ENCODE measurements around the gene WDR6. TPM values are rescaled to one million over a fixed set of nuclear protein-coding genes. Genes with fewer than 3 reads are reported as not detected.
A peak's percentile ranks its signal among the peaks of the same experiment; 100 is the strongest.

WDR6 gene
- total and polyA plus RNA-seq, 4 experiments from 2014 or later, result 105 to 295 (median 215) TPM

GRCh38 chr3:48984663-48985062 is 22.5 kb upstream of the WDR6 start:
- H3K27me3 Mint-ChIP-seq, result no peaks in the 10 kb centered on the region
- intact Hi-C loops (cut with micrococcal nuclease), result no loop called here

GRCh38 chr3:48985831-48986376 is 21.3 kb upstream of the WDR6 start:
- DNase-seq, result no peak
- ChIA-PET CTCF (ENCODE audit: partially characterized antibody) (interaction anchor here (5.0 to 9.0 kb wide), 5 partner anchors 21 to 171 kb away, joined by 38 to 216 read pairs (median 85); partner anchors contain the start of genes DALRD3, IMPDH2, NDUFAF3 and QRICH1), POLR2A (ENCODE audit: partially characterized antibody) (interaction anchor here (1.2 to 15.0 kb wide), 3 partner anchors 21 to 108 kb away, joined by 6 to 377 read pairs (median 20); partner anchors contain the start of genes DALRD3, IMPDH2, NDUFAF3 and QRICH1)
- Histone ChIP-seq H3K4me1 (ENCODE audit: insufficient read depth, low read length) (peaks cover 21% of the 10 kb centered on the region), H3K27ac (ENCODE audit: low read depth, low read length) (no peak overlapping the region), H3K9me3 (ENCODE audit: control insufficient read depth in 1 of 2, low read length in 2 of 2) (no peaks in the 10 kb centered on the region), H3K4me3 (ENCODE audit: low read length in 2 of 2) (no peak overlapping the region), H3K27me3 (ENCODE audit: insufficient read depth, low read length) (no peaks in the 10 kb centered on the region), H3K36me3 (ENCODE audit: insufficient read depth, low read length) (peaks cover 33% of the 10 kb centered on the region)
- Mint-ChIP-seq H3K4me1 (peaks cover 13 to 23% (median 18%) of the 10 kb centered on the region in 4 donors), H3K27ac (peak overlapping the region in 5 of 7 donors; percentile 11 to 80 (median 28)), H3K4me3 (no peak overlapping the region), H3K36me3 (peaks cover 29 to 53% of the 10 kb centered on the region in 2 donors), H3K9me3 (no peaks in the 10 kb centered on the region), H3K27me3 (no peaks in the 10 kb centered on the region)
- intact Hi-C loops (cut with micrococcal nuclease), result no loop called here

More at GRCh38 chr3:48984663-48985062, 22.5 kb upstream of the WDR6 start:
- Histone ChIP-seq H3K27ac (ENCODE audit: low read depth, low read length) (no peak overlapping the region), H3K36me3 (ENCODE audit: insufficient read depth, low read length) (peaks cover 41% of the 10 kb centered on the region), H3K4me3 (ENCODE audit: low read length in 2 of 2) (no peak overlapping the region), H3K27me3 (ENCODE audit: insufficient read depth, low read length) (no peaks in the 10 kb centered on the region), H3K9me3 (ENCODE audit: control insufficient read depth in 1 of 2, low read length in 2 of 2) (no peaks in the 10 kb centered on the region), H3K4me1 (ENCODE audit: insufficient read depth, low read length) (peaks cover 19% of the 10 kb centered on the region)
- Mint-ChIP-seq H3K27ac (peak overlapping the region in 3 of 7 donors; percentile 18 to 66 (median 43)), H3K4me1 (peaks cover 12 to 19% (median 15%) of the 10 kb centered on the region in 4 donors), H3K36me3 (peaks cover 37 to 58% of the 10 kb centered on the region in 2 donors), H3K4me3 (no peak overlapping the region), H3K9me3 (no peaks in the 10 kb centered on the region)
- no peak for DNase-seq
- POLR2A ChIA-PET (ENCODE audit: partially characterized antibody), result interaction anchor here (1.0 to 15.0 kb wide), 2 partner anchors 23 to 36 kb away, joined by 3 to 377 read pairs; partner anchors contain the start of genes DALRD3, IMPDH2, NDUFAF3 and WDR6
- CTCF ChIA-PET (ENCODE audit: partially characterized antibody), result interaction anchor here (0.5 to 9.0 kb wide), 5 partner anchors 22 to 174 kb away, joined by 3 to 136 read pairs (median 4); partner anchors contain the start of genes NDUFAF3 and WDR6

- Histone ChIP-seq H3K4me3 (ENCODE audit: low read length in 2 of 2) (peak overlapping the region; percentile 76 to 86), H3K27ac (ENCODE audit: low read depth, low read length) (peak overlapping the region; percentile 65), H3K9me3 (ENCODE audit: control insufficient read depth in 1 of 2, low read length in 2 of 2) (no peaks in the 10 kb centered on the region), H3K36me3 (ENCODE audit: insufficient read depth, low read length) (peaks cover 8% of the 10 kb centered on the region), H3K27me3 (ENCODE audit: insufficient read depth, low read length) (no peaks in the 10 kb centered on the region), H3K4me1 (ENCODE audit: insufficient read depth, low read length) (peaks cover 45% of the 10 kb centered on the region)
- peak overlapping the region; percentile 85 to 96 (median 89) for H3K27ac Mint-ChIP-seq
- H3K4me3 Mint-ChIP-seq, result peak overlapping the region; percentile 89 to 97 (median 92)
- H3K4me1 Mint-ChIP-seq, result peaks cover 27 to 49% (median 40%) of the 10 kb centered on the region in 4 donors
- ChIA-PET POLR2A (ENCODE audit: partially characterized antibody) (interaction anchor here (0.6 to 15.0 kb wide), 18 partner anchors 9 to 455 kb away, joined by 3 to 377 read pairs (median 5); partner anchors contain the start of genes ARIH2, CCDC71, DALRD3 and IMPDH2), CTCF (ENCODE audit: partially characterized antibody) (interaction anchor here (0.6 to 9.0 kb wide), 17 partner anchors 14 to 482 kb away, joined by 3 to 216 read pairs (median 4); partner anchors contain the start of genes DALRD3, IMPDH2, NDUFAF3 and QRICH1)
- intact Hi-C loops (cut with micrococcal nuclease), result no loop called here
- DNase-seq, result no peak
- no peaks in the 10 kb centered on the region for H3K9me3 Mint-ChIP-seq
- peaks cover 9 to 36% of the 10 kb centered on the region in 2 donors for H3K36me3 Mint-ChIP-seq
- no peaks in the 10 kb centered on the region for H3K27me3 Mint-ChIP-seq
Observed at GRCh38 chr3:48989126-48989795, 17.9 kb upstream of the WDR6 start.

GRCh38 chr3:48989796-48990635 is 17.2 kb upstream of the WDR6 start, which contains the start of gene P4HTM:
TSS of gene P4HTM (plus strand) at chr3:48990241. CDS start at chr3:48990257, 16 bp downstream.
- H3K9me3 ChIP-seq (ENCODE audit: control insufficient read depth in 1 of 2, low read length in 2 of 2), result no peaks in the 10 kb centered on the region
- Mint-ChIP-seq H3K4me3 (peak within 1 kb of the TSS; percentile 94 to 97 (median 94)), H3K36me3 (peaks cover 2 to 36% of the 10 kb centered on the region in 2 donors), H3K27me3 (no peaks in the 10 kb centered on the region), H3K27ac (peak within 1 kb of the TSS; percentile 90 to 96 (median 93)), H3K4me1 (peaks cover 30 to 57% (median 43%) of the 10 kb centered on the region in 4 donors), H3K9me3 (no peaks in the 10 kb centered on the region)
- peak within 1 kb of the TSS; percentile 76 to 86 for H3K4me3 ChIP-seq (ENCODE audit: low read length in 2 of 2)
- no peaks in the 10 kb centered on the region for H3K27me3 ChIP-seq (ENCODE audit: insufficient read depth, low read length)
- H3K27ac ChIP-seq (ENCODE audit: low read depth, low read length), result peak within 1 kb of the TSS; percentile 65
- peaks cover under 1% of the 10 kb centered on the region for H3K36me3 ChIP-seq (ENCODE audit: insufficient read depth, low read length)
- CTCF ChIA-PET (ENCODE audit: partially characterized antibody), result interaction anchor here (0.6 to 9.0 kb wide), 13 partner anchors 15 to 481 kb away, joined by 3 to 216 read pairs (median 6); partner anchors contain the start of genes DALRD3, IMPDH2, NDUFAF3 and QRICH1
- H3K4me1 ChIP-seq (ENCODE audit: insufficient read depth, low read length), result peaks cover 45% of the 10 kb centered on the region
- peak; percentile 46 to 84 (median 54) for DNase-seq
- intact Hi-C loops (cut with micrococcal nuclease), result loop anchor here (1.0 kb wide), 2 partner anchors 17 to 31 kb away; partner anchors contain the start of gene WDR6
- POLR2A ChIA-PET (ENCODE audit: partially characterized antibody), result interaction anchor here (0.6 to 15.0 kb wide), 19 partner anchors 8 to 454 kb away, joined by 3 to 377 read pairs (median 5); partner anchors contain the start of genes ARIH2, CCDC71, DALRD3 and IMPDH2

- ChIA-PET POLR2A (ENCODE audit: partially characterized antibody) (interaction anchor here (0.5 to 15.0 kb wide), 8 partner anchors 9 to 305 kb away, joined by 3 to 377 read pairs (median 6); partner anchors contain the start of genes DALRD3, IMPDH2, IP6K2 and NCKIPSD), CTCF (ENCODE audit: partially characterized antibody) (interaction anchor here (0.8 to 9.0 kb wide), 11 partner anchors 11 to 230 kb away, joined by 3 to 216 read pairs (median 6); partner anchors contain the start of genes DALRD3, IMPDH2, NDUFAF3 and QRICH1)
- Histone ChIP-seq H3K27ac (ENCODE audit: low read depth, low read length) (peak overlapping the region; percentile 65), H3K36me3 (ENCODE audit: insufficient read depth, low read length) (no peaks in the 10 kb centered on the region), H3K9me3 (ENCODE audit: control insufficient read depth in 1 of 2, low read length in 2 of 2) (no peaks in the 10 kb centered on the region), H3K27me3 (ENCODE audit: insufficient read depth, low read length) (no peaks in the 10 kb centered on the region), H3K4me1 (ENCODE audit: insufficient read depth, low read length) (peaks cover 45% of the 10 kb centered on the region), H3K4me3 (ENCODE audit: low read length in 2 of 2) (peak overlapping the region; percentile 63 to 86)
- peak in 4 of 5 donors; percentile 24 to 58 (median 26) for DNase-seq
- Mint-ChIP-seq H3K36me3 (peaks cover 3 to 34% of the 10 kb centered on the region in 2 donors), H3K9me3 (peaks cover 0 to 2% (median 0%) of the 10 kb centered on the region in 8 donors), H3K27ac (peak overlapping the region; percentile 85 to 96 (median 93)), H3K4me3 (peak overlapping the region; percentile 92 to 95 (median 94)), H3K27me3 (no peaks in the 10 kb centered on the region), H3K4me1 (peaks cover 29 to 60% (median 44%) of the 10 kb centered on the region in 4 donors)
- intact Hi-C loops (cut with micrococcal nuclease), result loop anchor here (1.0 kb wide), 2 partner anchors 16 to 30 kb away; partner anchors contain the start of gene WDR6
Observed at GRCh38 chr3:48990636-48991469, 16.3 kb upstream of the WDR6 start.
